GM06990 (cell line): ENCODE measurements around the gene TUBE1.
"Not testable (repeated sequence)": the region's sequence is repeated elsewhere in the genome, so short reads cannot be mapped to it uniquely, and the experiment has no call there.

Source experiments
- DNase-seq: peaks from one replicate; pipeline ENCODE4 v3.0.0-alpha.2; 2011; ENCODE audit not compliant: insufficient read length; ENCODE audit errors: extremely low read depth
- H3K27me3 ChIP-seq: replicated peaks from 2 replicates; pipeline ENCODE4 v1.6.0; 2011; ENCODE audit warnings: low read length; ENCODE audit not compliant: control insufficient read depth, insufficient read depth
- H3K36me3 ChIP-seq: 2 replicates; pipeline ENCODE4 v1.5.1; 2011; ENCODE audit warnings: low read length; ENCODE audit not compliant: control insufficient read depth, insufficient read depth
- H3K4me3 ChIP-seq: replicated peaks from 2 replicates; pipeline ENCODE4 v1.5.1; 2011; ENCODE audit warnings: low read depth, mild to moderate bottlenecking, control low read depth, low read length
- CTCF ChIP-seq: IDR thresholded peaks from 2 replicates; pipeline ENCODE4 v1.5.1; 2011; ENCODE audit warnings: low read length, control low read depth, mild to moderate bottlenecking, inconsistent platforms; ENCODE audit not compliant: insufficient read depth, poor library complexity, severe bottlenecking

The TUBE1 gene

GRCh38 chr6:112050429-112050828 is 36.9 kb downstream of the TUBE1 start:
- no peak for TF ChIP-seq CTCF
- Histone ChIP-seq H3K4me3 (no peak overlapping the region), H3K36me3 (no peaks in the 10 kb centered on the region; the same call in 1 of the 2 replicates), H3K27me3 (0 out of 2 replicates have a peak, but pooled peaks cover 1% of the 10 kb centered on the region)
- no peak for DNase-seq

- Histone ChIP-seq H3K4me3 (no peak overlapping the region), H3K27me3 (0 out of 2 replicates have a peak, but pooled peaks cover 1% of the 10 kb centered on the region), H3K36me3 (no peaks in the 10 kb centered on the region; the same call in 1 of the 2 replicates)
- DNase-seq, result no peak
- no peak for TF ChIP-seq CTCF
These were observed 37.3 kb downstream of the TUBE1 start for GRCh38 chr6:112049996-112050395.

- Histone ChIP-seq H3K4me3 (no peak overlapping the region), H3K36me3 (no peaks in the 10 kb centered on the region; the same call in 1 of the 2 replicates), H3K27me3 (0 out of 2 replicates have a peak, but pooled peaks cover 1% of the 10 kb centered on the region)
- DNase-seq, result no peak
- no peak for TF ChIP-seq CTCF
These were observed 38.1 kb downstream of the TUBE1 start for GRCh38 chr6:112049026-112049799.

GRCh38 chr6:112047523-112047922 is 39.8 kb downstream of the TUBE1 start:
- H3K27me3 ChIP-seq, DNase-seq, H3K36me3 ChIP-seq, H3K4me3 ChIP-seq: not testable (repeated sequence)

GRCh38 chr6:112044856-112045255 is 42.4 kb downstream of the TUBE1 start:
- Histone ChIP-seq H3K36me3 (no peaks in the 10 kb centered on the region), H3K4me3 (no peak overlapping the region), H3K27me3 (no peaks in the 10 kb centered on the region; the same call in 1 of the 2 replicates)
- no peak for TF ChIP-seq CTCF
- no peak for DNase-seq

- no peak overlapping the region for H3K4me3 ChIP-seq
- no peak for DNase-seq
- no peak for TF ChIP-seq CTCF
These were observed 43.1 kb downstream of the TUBE1 start for GRCh38 chr6:112044196-112044595.

More at GRCh38 chr6:112044196-112044595, 43.1 kb downstream of the TUBE1 start:
- Histone ChIP-seq H3K27me3 (no peaks in the 10 kb centered on the region; the same call in 1 of the 2 replicates), H3K36me3 (no peaks in the 10 kb centered on the region)
